Mucosa of rectum (tissue), 2 donors: ENCODE data around the gene OR51F2.
"Not testable (repeated sequence)": the region's sequence is repeated elsewhere in the genome, so short reads cannot be mapped to it uniquely, and the experiment has no call there.

Experiments
- H3K27ac ChIP-seq, 2 donors: one replicate each; pipeline ENCODE4 v1.7.0; 2013; ENCODE audit warnings: inconsistent platforms in 2 of 2, low read depth in 2 of 2, low read length in 2 of 2
- H3K27me3 ChIP-seq, 2 donors: one replicate each; pipeline ENCODE4 v1.7.0; 2013; ENCODE audit warnings: low read length in 2 of 2; ENCODE audit not compliant: control insufficient read depth in 2 of 2, insufficient read depth in 2 of 2
- H3K36me3 ChIP-seq, 2 donors: one replicate each; pipeline ENCODE4 v1.7.0; 2013; ENCODE audit warnings: low read length in 2 of 2; ENCODE audit not compliant: control insufficient read depth in 2 of 2, insufficient read depth in 2 of 2
- H3K4me1 ChIP-seq, 2 donors: one replicate each; pipeline ENCODE4 v1.7.0; 2013; ENCODE audit warnings: low read length in 2 of 2, mild to moderate bottlenecking in 1 of 2; ENCODE audit not compliant: control insufficient read depth in 2 of 2, insufficient read depth in 2 of 2
- H3K4me3 ChIP-seq, 2 donors: one replicate each; pipeline ENCODE4 v1.7.0; 2013; ENCODE audit warnings: low read length in 2 of 2
- H3K9ac ChIP-seq, 2 donors: one replicate each; pipeline ENCODE4 v1.7.0; 2013; ENCODE audit warnings: low read length in 2 of 2, low read depth in 1 of 2, mild to moderate bottlenecking in 1 of 2
- H3K9me3 ChIP-seq, 2 donors: one replicate each; pipeline ENCODE4 v1.7.0; 2013; ENCODE audit warnings: low read length in 2 of 2; ENCODE audit not compliant: control insufficient read depth in 2 of 2
- donor health status: healthy.
- donor health status: Normal muscosa, but diverticular disease.

The OR51F2 gene

DNA sequence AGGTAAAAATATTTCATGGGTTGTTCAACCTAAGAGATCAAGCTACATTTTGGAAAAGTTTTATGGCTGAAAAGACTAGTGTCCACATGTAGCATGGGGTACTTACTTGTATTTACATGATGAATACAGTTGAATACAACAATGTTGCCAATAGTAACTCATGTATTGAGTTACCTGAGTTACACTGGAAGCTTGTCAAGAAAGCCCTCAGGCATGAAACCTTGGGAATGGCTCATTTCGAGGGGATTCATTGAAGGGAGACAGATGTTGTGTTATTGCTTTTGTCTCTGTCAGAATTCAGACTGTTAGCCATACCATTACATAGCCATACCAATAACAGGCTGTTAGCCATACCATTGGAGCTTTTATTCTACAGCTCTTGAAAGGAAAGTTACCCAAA is 9.2 kb downstream of the OR51F2 start:
- H3K4me1 ChIP-seq = no peaks in the 10 kb centered on the region
- no peaks in the 10 kb centered on the region for H3K9me3 ChIP-seq
- no peak overlapping the region for H3K9ac ChIP-seq
- H3K27ac ChIP-seq = no peak overlapping the region
- H3K27me3 ChIP-seq = no peaks in the 10 kb centered on the region
- no peaks in the 10 kb centered on the region for H3K36me3 ChIP-seq
- no peak overlapping the region for H3K4me3 ChIP-seq

DNA sequence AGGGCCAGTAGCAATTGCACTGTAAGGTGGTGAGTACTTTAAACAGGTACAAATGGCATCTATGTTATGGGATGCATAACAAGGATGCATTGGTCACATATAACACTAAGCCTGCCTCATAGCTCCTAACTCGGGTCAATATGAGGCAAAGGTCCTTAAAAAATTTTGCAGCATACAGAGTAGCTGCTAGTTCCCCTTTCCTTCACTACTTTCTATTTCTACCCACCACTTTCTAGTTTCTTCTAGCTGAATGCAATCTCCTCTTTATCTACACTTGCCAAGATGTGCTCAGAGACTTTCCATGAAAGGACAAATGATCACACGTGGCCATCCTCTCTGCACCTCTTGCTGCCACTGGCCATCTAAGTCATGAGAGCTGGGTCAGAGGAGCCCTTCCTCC is 9.8 kb downstream of the OR51F2 start:
- Histone ChIP-seq H3K9ac (no peak overlapping the region), H3K27me3 (no peaks in the 10 kb centered on the region), H3K9me3 (no peaks in the 10 kb centered on the region), H3K36me3 (no peaks in the 10 kb centered on the region), H3K27ac (no peak overlapping the region), H3K4me1 (no peaks in the 10 kb centered on the region), H3K4me3 (no peak overlapping the region)

GRCh38 chr11:4839851-4840549 is 18.9 kb downstream of the OR51F2 start:
- Histone ChIP-seq H3K9ac (no peak overlapping the region), H3K4me3 (no peak overlapping the region), H3K9me3 (no peaks in the 10 kb centered on the region), H3K4me1 (no peaks in the 10 kb centered on the region), H3K27ac (no peak overlapping the region), H3K27me3 (no peaks in the 10 kb centered on the region), H3K36me3 (no peaks in the 10 kb centered on the region)

DNA sequence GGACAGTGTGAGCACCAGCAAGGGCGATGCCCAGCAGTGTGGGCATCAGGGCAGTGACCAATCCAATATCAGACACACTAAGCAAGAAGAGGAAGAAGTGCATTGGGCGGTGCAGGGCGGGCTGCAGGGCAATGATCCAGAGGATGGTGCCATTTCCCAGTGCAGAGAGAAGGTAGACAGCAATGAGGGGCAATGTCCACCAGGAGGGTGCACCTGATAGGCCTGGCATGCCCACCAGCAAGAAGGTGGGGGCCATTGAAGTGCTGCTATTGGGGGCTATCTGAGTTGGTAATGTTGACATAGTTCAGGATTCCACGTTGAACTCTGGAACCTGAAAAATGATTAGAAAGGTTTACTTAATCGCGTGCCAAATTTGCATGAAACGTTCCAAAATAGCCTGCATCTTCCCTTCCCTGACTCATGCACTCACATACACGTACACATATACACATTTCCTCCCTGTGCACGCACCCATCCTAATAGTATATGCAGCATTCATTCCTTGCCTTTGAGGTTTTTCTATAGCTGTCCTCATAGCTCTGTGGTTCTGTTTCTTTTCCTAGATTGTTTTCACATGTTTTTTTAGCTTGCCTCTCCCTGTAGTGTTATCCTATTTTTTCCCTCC is 27.9 kb downstream of the OR51F2 start, which contains the start of gene OR51S1:
Gene OR51S1, minus strand, starts transcription at position 301 of the 625 bp plus-strand sequence. Its CDS starts 0 bp downstream, at position 301.
- H3K27ac ChIP-seq = no peak within 1 kb of the TSS
- no peaks in the 10 kb centered on the region for H3K27me3 ChIP-seq
- H3K4me3 ChIP-seq = no peak within 1 kb of the TSS
- no peaks in the 10 kb centered on the region for H3K4me1 ChIP-seq
- H3K36me3 ChIP-seq = no peaks in the 10 kb centered on the region
- H3K9ac ChIP-seq = no peak within 1 kb of the TSS
- H3K9me3 ChIP-seq = no peaks in the 10 kb centered on the region

- H3K27me3 ChIP-seq = no peaks in the 10 kb centered on the region
- H3K4me3 ChIP-seq = no peak overlapping the region
- H3K4me1 ChIP-seq = no peaks in the 10 kb centered on the region
- H3K9ac ChIP-seq = no peak overlapping the region
- no peak overlapping the region for H3K27ac ChIP-seq
- no peaks in the 10 kb centered on the region for H3K9me3 ChIP-seq
- no peaks in the 10 kb centered on the region for H3K36me3 ChIP-seq
These were observed 29.9 kb downstream of the OR51F2 start for GRCh38 chr11:4851033-4851432.

- not testable (repeated sequence) for H3K27me3 ChIP-seq, H3K36me3 ChIP-seq, H3K9ac ChIP-seq, H3K4me3 ChIP-seq, H3K9me3 ChIP-seq, H3K27ac ChIP-seq, H3K4me1 ChIP-seq
These were observed 33.2 kb downstream of the OR51F2 start for GRCh38 chr11:4854286-4854685.

DNA sequence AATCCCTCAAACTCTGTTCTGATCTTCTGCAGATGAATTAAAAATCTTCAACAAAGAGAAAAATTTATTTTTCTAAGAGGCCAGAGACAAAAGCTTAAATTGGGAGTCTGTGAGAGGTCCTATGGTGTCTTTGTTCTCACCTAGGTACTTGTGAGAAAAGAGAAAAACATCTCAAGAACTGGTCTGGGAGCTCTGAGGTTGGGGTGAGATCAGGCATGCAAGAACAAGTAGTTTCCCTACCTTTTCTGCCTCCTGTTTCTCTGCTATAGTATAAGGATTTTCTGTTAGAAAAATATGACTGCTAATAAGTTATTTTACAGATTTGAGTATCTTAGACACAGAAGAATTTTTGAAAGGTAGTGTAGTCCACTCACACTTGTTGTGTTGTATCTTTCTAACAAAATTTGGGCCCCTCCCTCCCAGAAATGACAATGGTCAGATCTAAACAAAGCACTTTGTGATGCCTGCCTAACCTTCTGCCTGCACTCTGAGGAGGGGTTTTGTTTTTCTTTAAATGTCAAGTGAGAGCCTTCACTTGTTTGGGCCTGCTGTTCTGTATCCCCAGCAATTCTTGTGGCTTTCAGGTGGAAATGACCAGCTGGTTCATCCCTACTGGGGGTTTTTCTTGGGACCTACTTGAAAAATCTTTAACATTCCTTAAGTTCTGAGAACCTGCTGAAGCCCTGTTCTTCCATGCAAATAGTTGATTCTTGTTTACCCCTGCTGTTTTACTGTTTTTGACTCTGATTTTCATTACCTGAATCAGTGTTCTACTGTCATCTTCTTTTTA is 41.5 kb downstream of the OR51F2 start:
- Histone ChIP-seq H3K9ac (no peak overlapping the region), H3K4me3 (no peak overlapping the region), H3K4me1 (no peaks in the 10 kb centered on the region), H3K36me3 (no peaks in the 10 kb centered on the region), H3K27ac (no peak overlapping the region), H3K27me3 (no peaks in the 10 kb centered on the region), H3K9me3 (no peaks in the 10 kb centered on the region)

DNA sequence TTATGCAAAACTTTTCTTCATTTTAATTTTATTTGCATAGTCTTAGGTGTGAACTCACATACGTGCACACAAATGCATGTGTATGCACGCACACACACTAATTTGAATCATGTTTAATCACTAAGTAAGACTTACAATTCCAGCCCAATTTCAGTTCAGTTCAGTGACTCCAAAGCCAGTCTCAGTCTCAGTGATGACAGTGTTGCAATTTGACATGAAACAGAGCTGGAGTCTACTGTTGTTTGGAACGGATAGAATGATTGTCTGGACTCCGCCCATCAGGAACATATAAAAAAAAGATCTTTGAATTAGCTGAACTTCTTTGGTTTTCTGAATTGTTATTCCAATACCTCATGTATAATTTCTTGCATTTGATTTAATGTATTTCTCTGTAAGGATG is 42.8 kb downstream of the OR51F2 start:
- Histone ChIP-seq H3K9ac (no peak overlapping the region), H3K4me1 (no peaks in the 10 kb centered on the region), H3K4me3 (no peak overlapping the region), H3K27ac (no peak overlapping the region), H3K27me3 (no peaks in the 10 kb centered on the region), H3K36me3 (no peaks in the 10 kb centered on the region), H3K9me3 (no peaks in the 10 kb centered on the region)

DNA sequence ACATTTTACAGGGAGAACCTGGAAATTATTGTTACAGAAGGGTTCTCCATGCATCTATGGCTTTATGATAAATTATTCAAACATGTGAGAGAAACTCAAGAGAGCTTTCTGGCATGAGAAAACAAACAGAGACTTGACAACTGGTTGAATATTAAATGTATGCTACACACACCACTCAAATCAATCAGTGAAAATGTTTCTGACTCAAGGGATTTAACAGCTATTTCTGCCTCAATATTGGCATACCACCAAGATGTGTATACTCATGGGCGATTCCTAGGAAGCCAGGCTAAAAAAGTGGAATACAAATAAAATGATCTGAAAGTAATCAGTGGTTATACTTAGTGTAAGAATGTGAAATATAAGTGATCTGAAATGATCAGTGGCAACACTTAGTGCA is 44.7 kb downstream of the OR51F2 start:
- H3K9ac ChIP-seq = no peak overlapping the region
- no peaks in the 10 kb centered on the region for H3K4me1 ChIP-seq
- H3K27me3 ChIP-seq = no peaks in the 10 kb centered on the region
- H3K36me3 ChIP-seq = no peaks in the 10 kb centered on the region
- no peak overlapping the region for H3K27ac ChIP-seq
- H3K4me3 ChIP-seq = no peak overlapping the region
- H3K9me3 ChIP-seq = no peaks in the 10 kb centered on the region
